ENCODE results near the gene BAIAP2L1.

- TF ChIP-seq CTCF (IDR thresholded peaks at IDR 0.05) = no peak
- TF ChIP-seq EZH2 (IDR thresholded peaks at IDR 0.05) = no peak
Measured at GRCh38 chr7:98395951-98396350, 4.9 kb downstream of the BAIAP2L1 start.
